WI38 (cell line): Measurements from ENCODE around the gene SRCAP.

Experiments
- H3K4me3 ChIP-seq: 2 replicates; pipeline ENCODE4 v1.5.1; 2011; ENCODE audit warnings: low read depth, mild to moderate bottlenecking, control low read depth, low read length
- TF ChIP-seq, protein P1 (sequence below): IDR thresholded peaks from 2 replicates; pipeline ENCODE4 v1.5.1; 2012; ENCODE audit warnings: low read depth, mild to moderate bottlenecking, control low read depth, low read length

The SRCAP gene

DNA sequence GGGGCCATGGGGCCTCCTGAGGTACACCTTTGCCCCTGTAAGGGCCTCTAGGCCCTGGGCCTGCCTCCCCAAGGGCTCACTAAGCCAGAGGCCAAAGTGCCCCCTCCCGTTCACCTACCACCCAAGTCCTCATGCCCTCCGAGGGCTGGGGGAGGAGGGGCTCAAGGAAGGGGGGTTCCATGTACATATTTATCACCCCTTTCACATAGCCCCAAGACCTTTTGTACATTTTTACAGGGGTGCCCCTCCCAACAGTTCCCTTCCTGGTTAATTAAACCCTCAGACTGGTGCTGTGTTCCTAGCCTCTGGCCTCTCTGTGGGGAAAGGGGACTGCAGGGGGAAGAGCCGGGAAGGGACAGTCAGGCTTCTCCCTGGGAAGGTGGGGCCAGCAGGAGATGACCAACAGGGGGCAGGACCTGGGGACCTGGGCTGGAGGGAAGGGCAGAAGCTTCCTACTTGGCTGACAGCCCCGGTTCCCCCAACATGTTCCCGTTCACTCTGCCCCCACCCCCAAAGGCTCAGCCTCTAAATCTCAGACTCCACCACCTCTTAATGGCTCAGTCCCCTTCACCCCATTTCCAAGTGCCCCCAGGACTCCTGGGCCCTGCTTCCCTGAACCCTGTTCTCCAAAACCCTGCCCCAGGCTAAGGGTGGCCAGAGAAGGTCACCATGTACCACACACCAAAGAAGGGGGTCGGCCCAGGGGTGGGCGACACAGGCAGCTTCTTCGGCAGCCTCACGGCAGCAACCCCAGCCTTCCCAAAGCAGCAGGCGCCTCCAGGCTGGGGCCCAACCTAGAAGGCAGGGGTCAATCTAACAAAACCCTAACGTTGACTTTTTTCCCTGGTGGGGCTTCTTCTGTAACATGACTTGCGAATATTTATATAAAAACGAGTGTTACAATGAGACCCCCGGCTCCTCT lies 28.8 kb upstream of the SRCAP start:
- H3K4me3 ChIP-seq, result no peak overlapping the region

DNA sequence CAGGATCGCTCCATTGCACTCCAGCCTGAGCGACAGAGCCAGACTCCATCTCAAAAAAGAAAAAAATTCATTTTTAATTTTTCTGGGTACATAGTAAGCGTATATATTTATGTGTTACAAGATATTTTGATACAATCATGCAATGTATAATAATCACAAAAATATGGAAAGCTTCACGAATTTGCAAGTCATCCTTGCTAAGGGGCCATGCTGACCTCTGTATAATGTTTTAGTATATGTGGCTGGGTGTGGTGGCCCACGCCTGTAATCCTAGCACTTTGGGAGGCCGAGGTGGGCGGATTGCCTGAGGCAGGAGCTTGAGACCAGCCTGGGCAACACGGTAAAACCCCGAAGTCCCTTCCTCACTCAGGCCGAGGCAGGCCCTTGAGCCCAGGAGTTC lies 23.8 kb upstream of the SRCAP start:
- TF ChIP-seq, protein P1, sequence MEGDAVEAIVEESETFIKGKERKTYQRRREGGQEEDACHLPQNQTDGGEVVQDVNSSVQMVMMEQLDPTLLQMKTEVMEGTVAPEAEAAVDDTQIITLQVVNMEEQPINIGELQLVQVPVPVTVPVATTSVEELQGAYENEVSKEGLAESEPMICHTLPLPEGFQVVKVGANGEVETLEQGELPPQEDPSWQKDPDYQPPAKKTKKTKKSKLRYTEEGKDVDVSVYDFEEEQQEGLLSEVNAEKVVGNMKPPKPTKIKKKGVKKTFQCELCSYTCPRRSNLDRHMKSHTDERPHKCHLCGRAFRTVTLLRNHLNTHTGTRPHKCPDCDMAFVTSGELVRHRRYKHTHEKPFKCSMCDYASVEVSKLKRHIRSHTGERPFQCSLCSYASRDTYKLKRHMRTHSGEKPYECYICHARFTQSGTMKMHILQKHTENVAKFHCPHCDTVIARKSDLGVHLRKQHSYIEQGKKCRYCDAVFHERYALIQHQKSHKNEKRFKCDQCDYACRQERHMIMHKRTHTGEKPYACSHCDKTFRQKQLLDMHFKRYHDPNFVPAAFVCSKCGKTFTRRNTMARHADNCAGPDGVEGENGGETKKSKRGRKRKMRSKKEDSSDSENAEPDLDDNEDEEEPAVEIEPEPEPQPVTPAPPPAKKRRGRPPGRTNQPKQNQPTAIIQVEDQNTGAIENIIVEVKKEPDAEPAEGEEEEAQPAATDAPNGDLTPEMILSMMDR, result no peak
- no peak overlapping the region for H3K4me3 ChIP-seq

More for the DNA sequence above, 28.8 kb upstream of the SRCAP start:
- TF ChIP-seq, protein P1, result no peak

DNA sequence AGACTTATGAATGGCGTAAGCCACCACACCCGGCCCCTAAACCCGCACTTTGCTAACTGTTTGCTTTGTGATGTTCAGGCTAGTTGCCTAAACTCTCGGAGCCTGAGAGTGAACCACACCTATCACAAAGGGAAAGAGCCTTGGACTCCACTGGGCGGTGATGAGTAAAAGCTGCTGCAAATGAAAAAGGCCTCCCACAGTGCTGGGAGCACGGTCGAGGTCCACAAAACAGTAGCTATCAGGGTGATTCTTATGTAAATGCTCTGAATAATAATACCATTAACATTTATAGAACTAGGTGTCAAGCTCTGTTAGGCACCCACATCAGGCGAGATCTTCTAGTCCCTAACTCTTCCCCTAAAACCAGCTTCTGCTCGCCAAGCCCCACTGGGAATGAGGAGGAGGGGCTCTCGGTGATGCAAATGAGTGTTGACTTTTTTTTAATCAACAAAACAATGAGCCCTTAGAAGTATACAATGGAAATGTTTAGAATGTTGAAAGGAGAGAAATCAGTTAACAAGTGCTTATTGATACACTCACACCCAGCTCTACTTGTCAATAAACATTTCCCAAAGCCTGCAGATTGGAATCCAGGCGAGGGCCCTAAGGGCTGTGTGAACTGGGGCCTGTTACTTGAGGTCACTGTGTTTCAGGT lies 20.9 kb upstream of the SRCAP start:
- TF ChIP-seq, protein P1, result no peak
- no peak overlapping the region for H3K4me3 ChIP-seq

DNA sequence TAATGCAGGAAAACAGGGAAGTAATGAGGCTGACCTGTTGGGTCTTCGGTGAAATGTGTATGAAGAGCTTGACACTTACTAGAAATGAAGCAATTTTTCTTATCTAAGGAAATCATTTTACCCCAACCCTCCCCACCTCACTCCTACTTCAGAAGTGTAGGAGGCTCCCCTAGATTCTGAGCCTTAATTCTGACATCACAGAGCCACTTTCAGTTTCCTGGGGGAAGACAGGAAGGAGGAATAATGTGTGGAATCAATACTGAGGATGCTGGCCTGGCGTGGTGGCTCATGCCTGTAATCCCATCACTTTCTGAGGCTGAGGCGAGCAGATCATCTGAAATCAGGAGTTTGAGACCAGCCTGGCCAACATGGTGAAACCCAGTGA lies 20.4 kb upstream of the SRCAP start:
- TF ChIP-seq, protein P1, result no peak
- no peak overlapping the region for H3K4me3 ChIP-seq

DNA sequence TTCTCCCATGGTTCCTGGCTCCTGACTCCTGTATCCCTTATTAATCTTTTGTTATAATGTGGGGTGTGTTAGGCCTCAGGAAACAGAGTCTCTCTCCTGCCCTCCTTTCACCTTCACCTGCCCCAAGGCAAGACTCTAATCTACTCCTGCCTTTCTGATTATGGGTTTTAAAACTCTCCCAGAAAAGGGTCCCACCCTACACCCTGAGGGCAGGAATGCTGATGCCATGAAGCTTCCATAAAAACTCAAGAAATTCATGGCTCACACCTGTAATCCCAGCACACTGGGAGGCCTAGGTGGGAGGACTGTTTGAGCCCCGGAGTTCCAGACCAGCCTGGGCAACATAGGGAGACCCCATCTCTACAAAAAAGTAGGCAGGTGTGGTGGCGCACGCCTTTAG lies 18.6 kb upstream of the SRCAP start:
- no peak overlapping the region for H3K4me3 ChIP-seq

DNA sequence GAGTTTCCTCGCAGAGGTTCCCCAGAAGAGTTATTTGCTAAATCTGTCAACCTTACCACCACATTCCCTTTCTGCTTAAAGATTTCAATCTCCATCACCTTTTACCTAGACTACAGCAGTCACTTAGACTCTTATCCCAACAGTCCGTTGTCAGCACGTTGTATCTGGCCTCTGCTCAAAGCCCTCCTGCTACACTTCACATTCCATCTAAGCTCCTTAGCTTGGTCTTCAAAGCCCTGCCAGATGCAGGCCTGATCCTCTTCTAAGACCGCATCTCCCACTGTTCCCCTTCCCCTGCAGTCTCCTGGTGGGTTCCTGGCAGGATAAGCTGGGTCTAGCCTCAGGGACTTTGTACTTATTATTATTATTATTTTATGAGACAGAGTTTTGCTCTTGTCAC lies 10.3 kb upstream of the SRCAP start:
- TF ChIP-seq, protein P1, result no peak
- no peak overlapping the region for H3K4me3 ChIP-seq

More for the DNA sequence above, 18.6 kb upstream of the SRCAP start:
- TF ChIP-seq, protein P1, result no peak

DNA sequence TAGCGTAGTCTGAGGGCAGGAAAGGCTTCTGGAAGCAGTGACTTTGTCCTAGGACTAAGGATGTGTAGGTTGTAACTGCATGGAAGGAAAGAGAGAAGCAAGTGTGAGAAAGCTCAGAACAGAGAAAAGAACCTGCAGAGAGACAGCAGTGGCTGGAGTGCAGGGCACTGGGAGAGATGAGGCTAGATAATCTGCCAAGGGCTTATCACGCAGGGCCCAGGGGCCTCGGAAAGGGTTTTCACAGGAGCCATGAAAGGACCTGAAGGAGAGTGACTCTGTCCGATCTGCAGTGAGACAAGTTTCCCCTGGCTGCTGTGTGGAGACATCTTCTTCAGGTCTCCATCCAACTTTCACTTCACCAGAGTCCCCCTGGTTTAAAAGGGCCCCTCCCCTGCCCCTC lies 7.1 kb upstream of the SRCAP start:
- TF ChIP-seq, protein P1, result no peak
- no peak overlapping the region for H3K4me3 ChIP-seq
